Measurements from ENCODE around the gene ZNF213. TPM values are rescaled to one million over a fixed set of nuclear protein-coding genes. Genes with fewer than 3 reads are reported as not detected.

Gene ZNF213
- 4.2 TPM for total RNA-seq

GRCh38 chr16:3134338-3135125 lies at the start of gene ZNF213:
Gene ZNF213, plus strand, starts transcription at chr16:3135029. Its CDS starts 2,252 bp downstream, at chr16:3137281.
- peaks cover 11 to 20% (median 13%) of the 10 kb centered on the region in 3 donors for H3K36me3 ChIP-seq (ENCODE audit: control insufficient read depth in 3 of 3, insufficient read depth in 3 of 3, low read length in 3 of 3)
- H3K4me1 ChIP-seq (ENCODE audit: control insufficient read depth in 3 of 3, insufficient read depth in 3 of 3, low read length in 3 of 3) = peaks cover 31 to 56% (median 49%) of the 10 kb centered on the region in 3 donors
- peak within 1 kb of the TSS; percentile 89 for H3K27ac ChIP-seq (ENCODE audit: low read depth, low read length)
- H3K9me3 ChIP-seq (ENCODE audit: control insufficient read depth in 3 of 3, low read length in 3 of 3) = no peaks in the 10 kb centered on the region
- H3K9ac ChIP-seq (ENCODE audit: low read depth in 1 of 3, low read length in 3 of 3) = peak within 1 kb of the TSS; percentile 97 to 99 (median 97)
- no peaks in the 10 kb centered on the region for H3K27me3 ChIP-seq (ENCODE audit: control insufficient read depth in 3 of 3, insufficient read depth in 3 of 3, low read length in 3 of 3)
- H3K4me3 ChIP-seq (ENCODE audit: low read length in 3 of 3) = peak within 1 kb of the TSS; percentile 92 to 97 (median 96)

DNA sequence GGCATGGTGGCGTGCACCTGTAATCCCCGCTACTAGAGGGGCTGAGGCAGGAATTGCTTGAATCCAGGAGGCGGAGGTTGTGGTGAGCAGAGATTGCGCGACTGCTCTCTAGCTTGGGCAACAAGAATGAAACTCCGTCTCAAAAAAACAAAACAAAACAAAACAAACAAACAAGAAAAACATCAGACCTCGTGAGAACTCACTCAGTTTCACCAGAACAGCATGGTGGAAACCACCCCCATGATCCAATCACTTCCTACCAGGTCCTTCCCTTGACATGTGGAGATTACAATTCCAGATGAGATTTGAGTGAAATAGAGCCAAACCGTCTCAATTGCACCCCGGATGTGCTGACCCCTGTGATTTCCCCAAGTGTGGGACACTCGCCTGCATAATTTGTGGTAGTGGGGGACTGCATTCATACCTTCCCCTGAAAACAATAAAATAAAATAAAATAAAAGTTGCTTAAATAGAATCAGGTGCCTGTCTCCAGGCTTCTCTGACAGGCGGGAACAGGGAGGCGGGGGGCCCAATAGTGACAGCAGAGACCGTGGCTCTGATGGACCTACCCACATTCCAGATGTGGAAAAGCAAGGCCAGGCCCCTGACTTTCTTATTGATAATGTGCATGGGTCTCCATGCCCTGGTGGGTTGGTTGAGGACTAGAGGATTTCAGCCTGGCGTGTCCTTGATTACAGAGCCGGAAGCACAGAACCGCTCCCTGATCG lies 48.8 kb upstream of the ZNF213 start:
- H3K36me3 ChIP-seq (ENCODE audit: control insufficient read depth in 3 of 3, insufficient read depth in 3 of 3, low read length in 3 of 3) = no peaks in the 10 kb centered on the region
- peak overlapping the region in 2 of 3 donors; percentile 56 to 70 for H3K9ac ChIP-seq (ENCODE audit: low read depth in 1 of 3, low read length in 3 of 3)
- H3K4me3 ChIP-seq (ENCODE audit: low read length in 3 of 3) = peak overlapping the region in 1 of 3 donors; percentile 51
- H3K27me3 ChIP-seq (ENCODE audit: control insufficient read depth in 3 of 3, insufficient read depth in 3 of 3, low read length in 3 of 3) = no peaks in the 10 kb centered on the region
- H3K27ac ChIP-seq (ENCODE audit: low read depth, low read length) = peak overlapping the region; percentile 45
- H3K4me1 ChIP-seq (ENCODE audit: control insufficient read depth in 3 of 3, insufficient read depth in 3 of 3, low read length in 3 of 3) = peaks cover 8 to 24% (median 17%) of the 10 kb centered on the region in 3 donors
- no peaks in the 10 kb centered on the region for H3K9me3 ChIP-seq (ENCODE audit: control insufficient read depth in 3 of 3, low read length in 3 of 3)

DNA sequence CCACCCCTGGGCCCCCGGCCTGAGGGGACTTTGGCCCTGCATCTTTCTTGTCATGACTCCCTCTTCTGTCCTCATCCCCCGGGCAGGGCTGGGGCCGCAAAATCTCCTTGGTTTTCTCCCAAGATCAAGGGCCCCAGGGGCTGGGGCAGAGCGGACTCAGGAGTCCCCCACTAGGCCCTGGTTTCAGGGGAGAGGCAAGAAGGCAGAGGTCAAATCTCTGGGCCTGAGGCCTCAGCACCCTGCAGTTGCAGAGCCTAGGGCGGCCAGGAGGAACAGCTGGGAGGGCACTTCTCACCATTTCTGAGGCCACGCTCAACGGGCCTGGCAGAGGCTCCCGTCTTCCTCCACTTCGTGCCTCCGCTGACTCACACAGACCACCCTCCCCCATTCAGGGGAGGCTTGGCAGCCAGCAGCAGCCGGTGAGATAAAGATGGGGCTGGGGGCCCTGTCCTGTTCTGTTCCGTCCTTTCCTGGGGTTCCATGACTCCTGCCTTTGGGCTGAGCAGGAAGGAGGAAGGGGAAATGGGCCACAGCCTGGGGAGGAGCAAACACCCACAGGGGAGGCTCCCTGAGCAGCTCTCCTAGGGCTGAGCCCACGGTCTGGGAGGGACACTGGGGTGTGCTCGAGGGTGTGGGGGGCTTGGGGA lies 48.1 kb upstream of the ZNF213 start:
- H3K4me3 ChIP-seq (ENCODE audit: low read length in 3 of 3) = peak overlapping the region; percentile 50 to 52 (median 51)
- no peaks in the 10 kb centered on the region for H3K9me3 ChIP-seq (ENCODE audit: control insufficient read depth in 3 of 3, low read length in 3 of 3)
- H3K36me3 ChIP-seq (ENCODE audit: control insufficient read depth in 3 of 3, insufficient read depth in 3 of 3, low read length in 3 of 3) = no peaks in the 10 kb centered on the region
- H3K27me3 ChIP-seq (ENCODE audit: control insufficient read depth in 3 of 3, insufficient read depth in 3 of 3, low read length in 3 of 3) = no peaks in the 10 kb centered on the region
- peak overlapping the region; percentile 56 to 70 (median 61) for H3K9ac ChIP-seq (ENCODE audit: low read depth in 1 of 3, low read length in 3 of 3)
- peaks cover 8 to 24% (median 17%) of the 10 kb centered on the region in 3 donors for H3K4me1 ChIP-seq (ENCODE audit: control insufficient read depth in 3 of 3, insufficient read depth in 3 of 3, low read length in 3 of 3)
- H3K27ac ChIP-seq (ENCODE audit: low read depth, low read length) = peak overlapping the region; percentile 45

GRCh38 chr16:3087243-3088235 lies 47.3 kb upstream of the ZNF213 start:
- H3K4me1 ChIP-seq (ENCODE audit: control insufficient read depth in 3 of 3, insufficient read depth in 3 of 3, low read length in 3 of 3) = peaks cover 8 to 24% (median 17%) of the 10 kb centered on the region in 3 donors
- peak overlapping the region; percentile 45 for H3K27ac ChIP-seq (ENCODE audit: low read depth, low read length)
- H3K9ac ChIP-seq (ENCODE audit: low read depth in 1 of 3, low read length in 3 of 3) = peak overlapping the region in 2 of 3 donors; percentile 61 to 70
- no peaks in the 10 kb centered on the region for H3K36me3 ChIP-seq (ENCODE audit: control insufficient read depth in 3 of 3, insufficient read depth in 3 of 3, low read length in 3 of 3)
- peak overlapping the region in 2 of 3 donors; percentile 50 to 51 for H3K4me3 ChIP-seq (ENCODE audit: low read length in 3 of 3)
- no peaks in the 10 kb centered on the region for H3K9me3 ChIP-seq (ENCODE audit: control insufficient read depth in 3 of 3, low read length in 3 of 3)
- H3K27me3 ChIP-seq (ENCODE audit: control insufficient read depth in 3 of 3, insufficient read depth in 3 of 3, low read length in 3 of 3) = peaks cover 0 to 6% (median 4%) of the 10 kb centered on the region in 3 donors

DNA sequence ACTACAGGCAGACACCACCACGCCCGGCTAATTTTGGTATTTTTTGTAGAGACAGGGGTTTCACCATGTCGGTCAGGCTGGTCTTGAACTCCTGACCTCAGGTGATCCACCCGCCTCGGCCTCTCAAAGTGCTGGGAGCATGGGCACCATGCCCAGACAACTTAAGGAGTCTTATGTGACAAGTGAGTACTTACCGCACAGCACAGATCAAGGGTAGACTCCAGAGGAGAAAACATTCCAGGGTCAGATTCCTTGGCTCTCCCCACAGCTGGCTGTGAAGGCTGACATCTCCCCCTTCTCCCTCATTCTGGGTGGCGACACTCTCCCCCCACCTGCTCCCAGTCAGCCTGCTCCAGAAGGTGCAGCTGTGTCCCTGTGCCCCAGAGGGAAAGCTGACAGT lies 46.4 kb upstream of the ZNF213 start:
- H3K9ac ChIP-seq (ENCODE audit: low read depth in 1 of 3, low read length in 3 of 3) = no peak overlapping the region
- no peak overlapping the region for H3K4me3 ChIP-seq (ENCODE audit: low read length in 3 of 3)
- peaks cover 8 to 24% (median 17%) of the 10 kb centered on the region in 3 donors for H3K4me1 ChIP-seq (ENCODE audit: control insufficient read depth in 3 of 3, insufficient read depth in 3 of 3, low read length in 3 of 3)
- H3K27ac ChIP-seq (ENCODE audit: low read depth, low read length) = no peak overlapping the region
- H3K27me3 ChIP-seq (ENCODE audit: control insufficient read depth in 3 of 3, insufficient read depth in 3 of 3, low read length in 3 of 3) = peaks cover 5 to 11% (median 11%) of the 10 kb centered on the region in 3 donors
- no peaks in the 10 kb centered on the region for H3K9me3 ChIP-seq (ENCODE audit: control insufficient read depth in 3 of 3, low read length in 3 of 3)
- no peaks in the 10 kb centered on the region for H3K36me3 ChIP-seq (ENCODE audit: control insufficient read depth in 3 of 3, insufficient read depth in 3 of 3, low read length in 3 of 3)

DNA sequence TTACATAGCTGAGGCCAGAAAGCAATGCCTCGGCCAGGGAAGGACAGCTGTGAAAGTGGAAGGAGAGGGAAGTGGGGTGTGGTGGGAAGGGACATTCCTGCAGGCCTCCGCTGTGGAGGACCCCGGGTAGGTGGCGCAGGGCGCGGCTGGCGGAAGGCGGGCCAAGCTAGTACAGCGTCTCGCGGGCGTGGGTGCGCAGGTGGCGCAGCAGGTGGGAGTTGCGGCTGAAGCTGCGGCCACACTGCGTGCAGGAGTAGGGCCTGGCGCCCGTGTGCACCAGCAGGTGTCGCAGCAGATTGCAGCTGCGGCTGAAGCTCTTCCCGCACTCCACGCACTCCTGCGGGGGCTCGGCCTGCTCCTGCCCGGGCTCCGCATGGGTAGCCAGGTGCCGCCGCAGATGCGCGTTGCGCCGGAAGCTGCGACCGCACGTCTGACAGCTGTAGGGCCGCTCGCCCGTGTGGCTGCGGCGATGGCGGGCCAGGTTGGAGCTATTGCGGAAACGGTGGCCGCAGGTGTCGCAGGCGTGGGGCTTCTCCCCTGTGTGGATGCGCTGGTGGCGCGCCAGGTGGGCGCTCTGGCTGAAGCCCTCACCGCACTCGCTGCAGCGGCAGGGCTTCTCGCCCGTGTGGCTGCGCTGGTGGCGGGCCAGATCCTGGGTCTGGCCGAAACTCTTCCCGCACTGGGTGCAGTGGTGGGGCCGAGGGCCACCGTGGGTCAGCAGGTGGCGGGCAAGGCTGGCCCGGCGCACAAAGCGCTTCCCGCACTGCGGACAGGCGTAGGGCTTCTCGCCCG lies 45.7 kb upstream of the ZNF213 start:
- no peak overlapping the region for H3K4me3 ChIP-seq (ENCODE audit: low read length in 3 of 3)
- H3K27me3 ChIP-seq (ENCODE audit: control insufficient read depth in 3 of 3, insufficient read depth in 3 of 3, low read length in 3 of 3) = peaks cover 5 to 11% (median 11%) of the 10 kb centered on the region in 3 donors
- no peak overlapping the region for H3K27ac ChIP-seq (ENCODE audit: low read depth, low read length)
- no peaks in the 10 kb centered on the region for H3K9me3 ChIP-seq (ENCODE audit: control insufficient read depth in 3 of 3, low read length in 3 of 3)
- no peak overlapping the region for H3K9ac ChIP-seq (ENCODE audit: low read depth in 1 of 3, low read length in 3 of 3)
- peaks cover 8 to 24% (median 17%) of the 10 kb centered on the region in 3 donors for H3K4me1 ChIP-seq (ENCODE audit: control insufficient read depth in 3 of 3, insufficient read depth in 3 of 3, low read length in 3 of 3)
- H3K36me3 ChIP-seq (ENCODE audit: control insufficient read depth in 3 of 3, insufficient read depth in 3 of 3, low read length in 3 of 3) = no peaks in the 10 kb centered on the region

DNA sequence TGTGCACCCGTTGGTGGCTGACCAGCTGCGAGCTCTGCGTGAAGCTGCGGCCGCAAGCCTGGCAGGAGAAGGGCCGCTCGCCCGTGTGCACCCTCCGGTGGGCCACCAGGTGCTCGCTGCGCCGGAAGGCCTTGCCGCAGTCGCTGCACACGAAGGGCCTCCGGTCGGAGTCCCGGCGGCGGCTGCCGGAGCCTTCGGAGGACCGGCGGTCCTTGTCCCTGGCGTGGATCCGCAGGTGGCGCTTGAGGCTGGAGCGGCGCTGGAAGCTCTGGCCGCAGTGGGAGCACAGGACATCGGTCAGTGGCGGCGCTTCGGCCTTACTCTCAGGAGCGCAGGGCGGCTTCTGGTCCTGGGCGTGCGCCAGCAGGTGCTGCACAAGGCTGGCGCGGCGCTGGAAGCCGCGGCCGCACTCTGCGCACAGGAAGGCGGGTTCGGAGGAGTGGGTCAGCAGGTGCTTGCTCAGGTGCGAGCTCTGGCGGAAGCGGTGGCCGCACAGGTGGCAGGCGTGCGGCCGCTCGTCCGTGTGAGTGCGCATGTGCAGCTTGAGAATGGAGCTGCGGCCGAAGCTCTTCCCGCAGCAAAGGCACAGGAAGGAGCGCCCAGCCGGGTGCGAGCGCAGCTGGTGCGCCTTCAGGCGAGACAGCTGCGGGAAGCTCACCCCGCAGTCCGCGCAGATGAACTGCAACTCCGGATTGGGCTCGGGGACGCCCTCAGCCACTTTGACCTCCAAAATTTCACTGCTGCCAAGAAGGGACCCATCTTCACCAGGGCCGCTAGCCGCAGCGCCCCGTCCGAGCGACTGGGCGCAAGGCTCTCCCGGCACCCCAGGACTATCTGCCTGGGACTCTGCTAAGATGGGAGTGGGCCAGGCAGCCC lies 44.9 kb upstream of the ZNF213 start:
- H3K4me1 ChIP-seq (ENCODE audit: control insufficient read depth in 3 of 3, insufficient read depth in 3 of 3, low read length in 3 of 3) = peaks cover 8 to 24% (median 17%) of the 10 kb centered on the region in 3 donors
- H3K27me3 ChIP-seq (ENCODE audit: control insufficient read depth in 3 of 3, insufficient read depth in 3 of 3, low read length in 3 of 3) = peaks cover 5 to 11% (median 11%) of the 10 kb centered on the region in 3 donors
- no peak overlapping the region for H3K4me3 ChIP-seq (ENCODE audit: low read length in 3 of 3)
- H3K9ac ChIP-seq (ENCODE audit: low read depth in 1 of 3, low read length in 3 of 3) = no peak overlapping the region
- H3K27ac ChIP-seq (ENCODE audit: low read depth, low read length) = no peak overlapping the region
- no peaks in the 10 kb centered on the region for H3K9me3 ChIP-seq (ENCODE audit: control insufficient read depth in 3 of 3, low read length in 3 of 3)
- H3K36me3 ChIP-seq (ENCODE audit: control insufficient read depth in 3 of 3, insufficient read depth in 3 of 3, low read length in 3 of 3) = no peaks in the 10 kb centered on the region

DNA sequence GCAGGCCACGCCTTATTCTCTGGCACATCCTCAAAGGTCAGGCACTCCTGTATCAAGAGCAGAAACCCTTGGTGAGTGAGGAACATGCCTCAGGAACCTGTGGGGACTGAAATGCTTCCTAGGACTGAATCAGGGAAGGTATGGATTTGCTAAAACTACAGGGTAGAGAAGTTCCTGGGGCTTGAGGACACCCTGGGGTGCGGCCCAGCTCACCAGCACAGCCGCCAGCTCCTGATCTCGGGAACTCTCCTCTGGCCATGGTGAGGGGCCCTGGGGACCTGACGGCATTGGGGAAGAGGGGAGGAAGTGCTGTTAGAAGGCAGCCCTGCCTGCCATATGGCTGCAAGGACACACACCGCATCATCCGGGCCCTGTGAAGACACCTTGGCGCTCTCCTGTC lies 43.3 kb upstream of the ZNF213 start:
- Histone ChIP-seq H3K9me3 (ENCODE audit: control insufficient read depth in 3 of 3, low read length in 3 of 3) (no peaks in the 10 kb centered on the region), H3K4me3 (ENCODE audit: low read length in 3 of 3) (no peak overlapping the region), H3K27me3 (ENCODE audit: control insufficient read depth in 3 of 3, insufficient read depth in 3 of 3, low read length in 3 of 3) (peaks cover 5 to 11% (median 11%) of the 10 kb centered on the region in 3 donors), H3K27ac (ENCODE audit: low read depth, low read length) (no peak overlapping the region), H3K36me3 (ENCODE audit: control insufficient read depth in 3 of 3, insufficient read depth in 3 of 3, low read length in 3 of 3) (no peaks in the 10 kb centered on the region), H3K9ac (ENCODE audit: low read depth in 1 of 3, low read length in 3 of 3) (no peak overlapping the region), H3K4me1 (ENCODE audit: control insufficient read depth in 3 of 3, insufficient read depth in 3 of 3, low read length in 3 of 3) (peaks cover 8 to 24% (median 19%) of the 10 kb centered on the region in 3 donors)
